SH-SY5Y (cell line): ENCODE data around the gene FIG4.

Source experiments
- GATA2 ChIP-seq: IDR thresholded peaks from 2 replicates; pipeline ENCODE4 v1.6.1; 2011; ENCODE audit warnings: mild to moderate bottlenecking, low read depth, low read length
- GATA3 ChIP-seq: IDR thresholded peaks from 2 replicates; pipeline ENCODE4 v1.6.1; 2011; ENCODE audit warnings: low read depth, mild to moderate bottlenecking, low read length, moderate library complexity

FIG4 gene

GRCh38 chr6:109690737-109691621, at the start of gene FIG4, which contains the start of gene AK9:
Gene FIG4, plus strand, starts transcription at chr6:109691296. Its CDS starts 140 bp downstream, at chr6:109691436.
Gene AK9, minus strand, starts transcription at chr6:109691202. Its CDS starts 15,457 bp downstream, at chr6:109675745.
- TF ChIP-seq GATA3 (no peak), GATA2 (no peak)

- TF ChIP-seq GATA3 (no peak), GATA2 (no peak)
Measured at GRCh38 chr6:109644131-109644530, 47.0 kb upstream of the FIG4 start.

GRCh38 chr6:109653264-109653663, 37.8 kb upstream of the FIG4 start:
- TF ChIP-seq GATA3, result no peak

GRCh38 chr6:109655761-109656262, 35.3 kb upstream of the FIG4 start:
- TF ChIP-seq GATA3 (no peak), GATA2 (no peak)

GRCh38 chr6:109660526-109661320, 30.4 kb upstream of the FIG4 start:
- TF ChIP-seq GATA2, result no peak
- no peak for TF ChIP-seq GATA3

GRCh38 chr6:109662192-109662591, 28.9 kb upstream of the FIG4 start:
- TF ChIP-seq GATA3 (no peak), GATA2 (no peak)

- no peak for TF ChIP-seq GATA2
- no peak for TF ChIP-seq GATA3
Measured at GRCh38 chr6:109669811-109670210, 21.3 kb upstream of the FIG4 start.

- no peak for TF ChIP-seq GATA3
- no peak for TF ChIP-seq GATA2
Measured at GRCh38 chr6:109671733-109672132, 19.4 kb upstream of the FIG4 start.

- TF ChIP-seq GATA2 (no peak), GATA3 (no peak)
Measured at GRCh38 chr6:109672175-109672574, 18.9 kb upstream of the FIG4 start.

- TF ChIP-seq GATA3, result no peak
- TF ChIP-seq GATA2, result no peak
Measured at GRCh38 chr6:109672839-109673238, 18.3 kb upstream of the FIG4 start.

GRCh38 chr6:109676724-109677123, 14.4 kb upstream of the FIG4 start:
- no peak for TF ChIP-seq GATA2
- no peak for TF ChIP-seq GATA3

- TF ChIP-seq GATA3 (no peak), GATA2 (no peak)
Measured at GRCh38 chr6:109678240-109678639, 12.9 kb upstream of the FIG4 start.

- no peak for TF ChIP-seq GATA3
Measured at GRCh38 chr6:109686566-109687265, 4.4 kb upstream of the FIG4 start.

GRCh38 chr6:109687271-109687761, 3.8 kb upstream of the FIG4 start:
- no peak for TF ChIP-seq GATA3

- no peak for TF ChIP-seq GATA3
- TF ChIP-seq GATA2, result no peak
Measured at GRCh38 chr6:109690373-109690736, 741 bp upstream of the FIG4 start.
